MM.1S (cell line): ENCODE data around the gene GSTM4.

ENCODE experiments used
- DNase-seq: peaks from one replicate; pipeline ENCODE4 v3.0.0-alpha.2; 2015
- H2AFZ ChIP-seq: fragments of 300-600 bp; sonication (generic); 2 replicates; pipeline ENCODE4 v1.6.0; 2016; ENCODE audit warnings: antibody characterized with exemption, low read length
- H3F3A ChIP-seq: fragments of 300-600 bp; sonication (generic); 2 replicates; pipeline ENCODE4 v1.6.1; 2016; ENCODE audit warnings: mild to moderate bottlenecking, antibody characterized with exemption, low read length, moderate library complexity, mixed read lengths; ENCODE audit not compliant: insufficient read depth
- H3K27ac ChIP-seq: fragments of 300-600 bp; sonication (generic); 2 replicates; pipeline ENCODE4 v1.5.1; 2016; ENCODE audit warnings: mild to moderate bottlenecking, low read length
- H3K27me3 ChIP-seq: fragments of 300-600 bp; sonication (generic); replicated peaks from 2 replicates; pipeline ENCODE4 v1.6.0; 2016; ENCODE audit warnings: low read length; ENCODE audit not compliant: insufficient read depth
- H3K36me3 ChIP-seq: fragments of 300-600 bp; sonication (generic); replicated peaks from 2 replicates; pipeline ENCODE4 v1.6.1; 2016; ENCODE audit warnings: mild to moderate bottlenecking, low read length, mixed read lengths; ENCODE audit not compliant: insufficient read depth
- H3K4me1 ChIP-seq: fragments of 300-600 bp; sonication (generic); 2 replicates; pipeline ENCODE4 v1.6.1; 2016; ENCODE audit warnings: low read length, mixed read lengths
- H3K4me2 ChIP-seq: fragments of 300-600 bp; sonication (generic); 2 replicates; pipeline ENCODE4 v1.6.0; 2016; ENCODE audit warnings: low read depth, low read length
- H3K4me3 ChIP-seq: fragments of 300-600 bp; sonication (generic); 2 replicates; pipeline ENCODE4 v1.5.1; 2016; ENCODE audit warnings: low read length, mixed read lengths
- H3K79me2 ChIP-seq: fragments of 300-600 bp; sonication (generic); 2 replicates; pipeline ENCODE4 v1.6.1; 2016; ENCODE audit warnings: mixed run types, low read length, mixed read lengths
- H3K9ac ChIP-seq: fragments of 300-600 bp; sonication (generic); 2 replicates; pipeline ENCODE4 v1.6.1; 2016; ENCODE audit warnings: low read length, mixed read lengths
- H3K9me2 ChIP-seq: fragments of 300-600 bp; sonication (generic); replicated peaks from 2 replicates; pipeline ENCODE4 v1.6.1; 2016; ENCODE audit warnings: mild to moderate bottlenecking, low read length, mixed read lengths; ENCODE audit not compliant: insufficient read depth
- H3K9me3 ChIP-seq: fragments of 300-600 bp; sonication (generic); replicated peaks from 2 replicates; pipeline ENCODE4 v1.6.1; 2016; ENCODE audit warnings: mild to moderate bottlenecking, low read length, mixed read lengths; ENCODE audit not compliant: insufficient read depth
- H4K20me1 ChIP-seq: fragments of 300-600 bp; sonication (generic); 2 replicates; pipeline ENCODE4 v1.6.1; 2016; ENCODE audit warnings: mild to moderate bottlenecking, low read length, moderate library complexity, mixed read lengths; ENCODE audit not compliant: insufficient read depth
- EZH2 ChIP-seq: fragments of 300-600 bp; sonication (generic); optimal IDR thresholded peaks from 2 replicates; pipeline ENCODE3; 2017; ENCODE audit warnings: low read depth, mild to moderate bottlenecking, antibody characterized with exemption, low read length, mixed read lengths
- EZH2phosphoT487 ChIP-seq: fragments of 300-600 bp; sonication (generic); IDR thresholded peaks from 2 replicates; pipeline ENCODE4 v1.6.1; 2018; ENCODE audit warnings: antibody characterized with exemption, low read length
- TF ChIP-seq, protein P1 (sequence below): fragments of 300-600 bp; sonication (generic); IDR thresholded peaks from 2 replicates; pipeline ENCODE4 v1.5.1; 2016; ENCODE audit warnings: antibody characterized with exemption, low read length, mixed read lengths

The GSTM4 gene

DNA sequence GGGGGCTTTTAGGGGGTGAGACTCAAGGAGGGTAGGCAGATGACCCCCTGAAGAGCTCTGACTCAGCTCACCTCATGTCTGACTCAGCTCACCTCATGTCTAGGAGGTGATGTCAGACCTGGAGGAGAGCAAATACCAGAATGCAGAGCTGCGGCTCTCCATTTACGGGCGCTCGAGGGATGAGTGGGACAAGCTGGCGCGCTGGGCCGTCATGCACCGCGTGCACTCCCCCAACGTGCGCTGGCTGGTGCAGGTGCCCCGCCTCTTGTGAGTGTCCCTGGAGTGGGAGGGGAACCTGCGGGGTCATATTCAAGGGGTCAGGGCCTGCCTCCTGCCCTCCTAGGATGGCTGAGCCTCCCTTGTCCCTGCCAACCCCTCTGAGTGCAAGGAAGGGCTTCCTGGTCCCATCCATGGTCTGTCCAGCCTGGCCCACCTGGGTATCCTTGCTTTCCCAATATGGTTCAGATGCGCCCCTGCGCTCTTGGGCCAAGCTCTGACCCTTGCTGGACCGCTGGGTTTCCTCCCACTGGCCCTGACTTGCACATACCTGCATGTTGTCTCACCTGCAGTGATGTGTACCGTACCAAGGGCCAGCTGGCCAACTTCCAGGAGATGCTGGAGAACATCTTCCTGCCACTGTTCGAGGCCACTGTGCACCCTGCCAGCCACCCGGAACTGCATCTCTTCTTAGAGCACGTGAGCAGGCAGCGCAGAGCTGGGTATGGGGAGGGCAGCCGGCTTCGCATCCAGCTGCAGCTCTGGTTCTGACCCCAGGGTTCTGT is 27.2 kb upstream of the GSTM4 start:
- Histone ChIP-seq H2AFZ (no peak overlapping the region), H3K4me3 (no peak overlapping the region), H3K4me2 (no peak overlapping the region), H3K27me3 (no peaks in the 10 kb centered on the region), H3K9me2 (no peaks in the 10 kb centered on the region), H4K20me1 (no peaks in the 10 kb centered on the region), H3K9me3 (no peaks in the 10 kb centered on the region), H3K36me3 (no peaks in the 10 kb centered on the region), H3K79me2 (peaks cover 3% of the 10 kb centered on the region; the same call in 1 of the 2 replicates), H3K27ac (no peak overlapping the region), H3K4me1 (no peaks in the 10 kb centered on the region), H3F3A (no peaks in the 10 kb centered on the region), H3K9ac (no peak overlapping the region)
- TF ChIP-seq, protein P1, sequence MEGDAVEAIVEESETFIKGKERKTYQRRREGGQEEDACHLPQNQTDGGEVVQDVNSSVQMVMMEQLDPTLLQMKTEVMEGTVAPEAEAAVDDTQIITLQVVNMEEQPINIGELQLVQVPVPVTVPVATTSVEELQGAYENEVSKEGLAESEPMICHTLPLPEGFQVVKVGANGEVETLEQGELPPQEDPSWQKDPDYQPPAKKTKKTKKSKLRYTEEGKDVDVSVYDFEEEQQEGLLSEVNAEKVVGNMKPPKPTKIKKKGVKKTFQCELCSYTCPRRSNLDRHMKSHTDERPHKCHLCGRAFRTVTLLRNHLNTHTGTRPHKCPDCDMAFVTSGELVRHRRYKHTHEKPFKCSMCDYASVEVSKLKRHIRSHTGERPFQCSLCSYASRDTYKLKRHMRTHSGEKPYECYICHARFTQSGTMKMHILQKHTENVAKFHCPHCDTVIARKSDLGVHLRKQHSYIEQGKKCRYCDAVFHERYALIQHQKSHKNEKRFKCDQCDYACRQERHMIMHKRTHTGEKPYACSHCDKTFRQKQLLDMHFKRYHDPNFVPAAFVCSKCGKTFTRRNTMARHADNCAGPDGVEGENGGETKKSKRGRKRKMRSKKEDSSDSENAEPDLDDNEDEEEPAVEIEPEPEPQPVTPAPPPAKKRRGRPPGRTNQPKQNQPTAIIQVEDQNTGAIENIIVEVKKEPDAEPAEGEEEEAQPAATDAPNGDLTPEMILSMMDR: no peak
- TF ChIP-seq EZH2phosphoT487 (no peak), EZH2 (no peak)
- DNase-seq: no peak

DNA sequence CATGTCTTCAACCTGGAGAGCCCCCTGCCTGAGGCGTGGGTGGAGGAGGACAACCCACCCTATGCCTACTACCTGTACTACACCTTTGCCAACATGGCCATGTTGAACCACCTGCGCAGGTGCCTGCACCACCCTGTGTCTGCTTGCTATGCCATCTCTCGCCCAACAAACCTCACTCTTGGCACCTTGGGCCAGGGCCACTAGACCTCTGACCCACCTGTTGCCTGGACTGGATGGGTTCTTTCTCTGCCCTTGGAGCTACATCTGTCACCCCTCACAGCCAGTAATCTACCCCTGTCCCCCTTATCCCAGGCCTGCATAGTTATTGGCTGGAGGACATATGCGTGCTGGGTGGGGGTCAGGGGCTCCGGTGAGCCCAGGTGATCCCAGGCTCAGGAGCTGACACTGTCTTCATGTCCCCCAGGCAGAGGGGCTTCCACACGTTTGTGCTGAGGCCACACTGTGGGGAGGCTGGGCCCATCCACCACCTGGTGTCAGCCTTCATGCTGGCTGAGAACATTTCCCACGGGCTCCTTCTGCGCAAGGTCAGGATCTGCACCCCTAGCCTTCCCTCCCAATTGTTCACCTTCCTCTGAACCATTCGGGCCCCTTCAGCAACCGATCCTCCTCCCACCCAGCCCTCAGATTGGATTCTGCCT is 26.4 kb upstream of the GSTM4 start:
- Histone ChIP-seq H3K9ac (no peak overlapping the region), H3K36me3 (no peaks in the 10 kb centered on the region), H3K27me3 (no peaks in the 10 kb centered on the region), H3K4me3 (no peak overlapping the region), H4K20me1 (no peaks in the 10 kb centered on the region), H3K4me2 (no peak overlapping the region), H3K9me3 (no peaks in the 10 kb centered on the region), H2AFZ (no peak overlapping the region), H3F3A (no peaks in the 10 kb centered on the region), H3K9me2 (no peaks in the 10 kb centered on the region), H3K79me2 (no peaks in the 10 kb centered on the region), H3K27ac (no peak overlapping the region), H3K4me1 (peaks cover 4% of the 10 kb centered on the region; the same call in 1 of the 2 replicates)
- TF ChIP-seq, protein P1: no peak
- TF ChIP-seq EZH2 (no peak), EZH2phosphoT487 (no peak)
- no peak for DNase-seq

DNA sequence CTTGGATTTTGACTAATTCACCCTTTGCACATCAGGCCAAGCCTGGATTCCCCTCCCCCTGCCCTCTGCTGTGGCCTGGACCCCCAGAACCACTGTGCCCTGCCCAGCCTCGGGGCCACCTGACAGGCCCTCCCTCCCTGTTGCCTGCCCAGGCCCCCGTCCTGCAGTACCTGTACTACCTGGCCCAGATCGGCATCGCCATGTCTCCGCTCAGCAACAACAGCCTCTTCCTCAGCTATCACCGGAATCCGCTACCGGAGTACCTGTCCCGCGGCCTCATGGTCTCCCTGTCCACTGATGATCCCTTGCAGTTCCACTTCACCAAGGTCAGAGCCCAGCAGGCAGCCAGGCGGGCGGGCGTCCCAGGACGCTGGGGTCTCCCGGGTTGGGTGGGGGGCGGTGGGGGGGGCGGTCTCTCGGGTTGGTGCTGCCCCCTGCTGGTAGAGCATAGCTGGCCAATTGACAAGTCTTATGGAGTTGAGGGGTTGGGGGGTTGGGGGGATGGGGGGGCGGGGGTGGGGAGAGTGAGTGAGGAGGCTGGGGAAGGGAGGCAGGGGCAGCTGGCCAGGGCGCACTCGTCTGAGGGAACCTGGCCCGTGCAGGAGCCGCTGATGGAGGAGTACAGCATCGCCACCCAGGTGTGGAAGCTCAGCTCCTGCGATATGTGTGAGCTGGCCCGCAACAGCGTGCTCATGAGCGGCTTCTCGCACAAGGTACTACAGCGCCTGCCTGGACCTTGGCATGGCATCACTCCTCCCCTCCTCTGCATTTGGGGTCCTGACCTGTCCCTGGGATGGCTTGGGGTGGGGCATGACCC is 25.6 kb upstream of the GSTM4 start:
- TF ChIP-seq EZH2phosphoT487: no peak
- TF ChIP-seq, protein P1: peak; percentile 22
- Histone ChIP-seq H2AFZ (no peak overlapping the region), H4K20me1 (no peaks in the 10 kb centered on the region), H3K27me3 (no peaks in the 10 kb centered on the region), H3K36me3 (no peaks in the 10 kb centered on the region), H3K4me2 (no peak overlapping the region), H3K9me2 (no peaks in the 10 kb centered on the region), H3K9me3 (no peaks in the 10 kb centered on the region), H3K79me2 (no peaks in the 10 kb centered on the region), H3K9ac (no peak overlapping the region), H3K4me1 (peaks cover 10% of the 10 kb centered on the region; the same call in 1 of the 2 replicates), H3K27ac (no peak overlapping the region), H3F3A (no peaks in the 10 kb centered on the region), H3K4me3 (no peak overlapping the region)
- no peak for DNase-seq
